Immature natural killer cell (primary cell): ENCODE results near the gene SLA2. TPM values are rescaled to one million over a fixed set of nuclear protein-coding genes. Genes with fewer than 3 reads are reported as not detected.
A peak's percentile ranks its signal among the peaks of the same experiment; 100 is the strongest.

ENCODE experiments used
- DNase-seq, 3 donors: peaks; one replicate each; pipeline ENCODE4 v3.0.0; 2022; ENCODE audit warnings: mixed read lengths in 1 of 3
- H3K27ac Mint-ChIP-seq, 6 donors: one replicate each; pipeline ENCODE4 v1.8.0; 2020; ENCODE audit warnings: mixed read lengths in 6 of 6, mild to moderate bottlenecking in 5 of 6, inconsistent platforms in 4 of 6, moderate library complexity in 3 of 6
- H3K27me3 Mint-ChIP-seq, 3 donors: one replicate each; pipeline ENCODE4 v1.8.0; 2020 to 2021; ENCODE audit warnings: low read depth in 3 of 3, mild to moderate bottlenecking in 3 of 3, mixed read lengths in 3 of 3, moderate library complexity in 3 of 3, inconsistent platforms in 1 of 3
- H3K36me3 Mint-ChIP-seq, 3 donors: one replicate each; pipeline ENCODE4 v1.8.0; 2020; ENCODE audit warnings: mixed read lengths in 3 of 3, inconsistent platforms in 2 of 3, mild to moderate bottlenecking in 2 of 3
- H3K4me1 Mint-ChIP-seq, 2 donors: one replicate each; pipeline ENCODE4 v1.8.0; 2020; ENCODE audit warnings: inconsistent platforms in 2 of 2, mild to moderate bottlenecking in 2 of 2, mixed read lengths in 2 of 2, moderate library complexity in 1 of 2
- H3K4me3 Mint-ChIP-seq, 5 donors: one replicate each; pipeline ENCODE4 v1.8.0; 2020; ENCODE audit warnings: mild to moderate bottlenecking in 5 of 5, mixed read lengths in 5 of 5, inconsistent platforms in 3 of 5, moderate library complexity in 3 of 5
- H3K9me3 Mint-ChIP-seq, 6 donors: one replicate each; pipeline ENCODE4 v1.8.0; 2020; ENCODE audit warnings: mild to moderate bottlenecking in 6 of 6, mixed read lengths in 6 of 6, inconsistent platforms in 4 of 6, moderate library complexity in 3 of 6
- polyA plus RNA-seq, 3 donors: library from polyadenylated mRNA; unstranded; fragments of 300-500 nt; fragmentation: Illumina TruSeq; gene quantifications; one replicate each; pipeline ENCODE4 v1.2.3, GENCODE V29; 2021

SLA2 gene
- polyA plus RNA-seq, 3 donors from 2014 or later, result 21.0 to 24.1 (median 24.1) TPM

DNA sequence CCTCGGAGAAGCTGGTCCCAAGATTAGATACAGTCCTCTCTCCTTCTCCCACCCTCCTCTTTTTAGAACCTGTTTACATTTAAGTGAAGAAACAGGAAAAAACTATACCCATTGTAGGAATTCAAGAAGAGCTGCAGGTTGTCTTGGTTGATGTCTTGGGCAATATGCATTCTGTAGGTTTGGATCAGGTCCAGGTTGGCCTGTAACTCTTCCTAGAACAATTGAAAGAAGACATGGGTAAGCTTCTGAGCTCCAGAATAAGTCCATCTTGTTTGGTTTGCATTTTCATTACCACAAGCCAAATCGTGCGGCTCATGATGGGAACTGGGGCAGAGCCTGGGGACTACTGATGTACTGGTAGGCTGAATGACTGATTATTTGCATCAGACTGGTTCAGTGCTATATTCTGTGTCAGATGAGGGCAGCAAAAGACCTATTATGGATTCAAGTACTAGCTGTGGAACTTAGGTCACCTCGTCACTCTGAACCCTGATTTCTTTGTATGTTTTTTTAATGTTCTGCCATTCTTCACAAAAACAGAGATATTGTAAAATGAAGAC lies 20.3 kb upstream of the SLA2 start:
- DNase-seq, result peak in 1 of 3 donors; percentile 7

DNA sequence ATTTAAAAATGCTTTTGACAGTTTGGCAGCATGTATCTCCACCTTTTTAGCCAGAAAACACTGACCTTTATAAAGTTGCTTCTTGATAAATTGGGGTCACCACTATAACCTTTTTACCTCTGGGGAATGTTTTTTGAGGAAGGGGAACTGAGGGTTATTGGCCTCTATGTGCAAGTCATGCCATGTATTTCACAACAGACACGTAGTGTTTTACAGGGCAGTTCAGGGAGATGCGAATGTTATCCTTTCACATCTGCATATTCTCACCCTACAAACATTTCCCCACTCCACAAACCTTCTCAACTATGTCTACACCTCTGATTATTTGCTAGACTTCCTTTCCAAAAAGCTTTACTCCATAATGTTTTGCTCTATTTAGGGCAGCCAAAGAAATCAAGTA lies 17.0 kb upstream of the SLA2 start:
- peaks cover 10 to 11% of the 10 kb centered on the region in 2 donors for H3K4me1 Mint-ChIP-seq
- DNase-seq, result no peak
- no peaks in the 10 kb centered on the region for H3K27me3 Mint-ChIP-seq
- no peak overlapping the region for H3K4me3 Mint-ChIP-seq
- peak overlapping the region in 3 of 6 donors; percentile 12 to 34 (median 32) for H3K27ac Mint-ChIP-seq
- H3K9me3 Mint-ChIP-seq, result no peaks in the 10 kb centered on the region
- peaks cover 14 to 34% (median 27%) of the 10 kb centered on the region in 3 donors for H3K36me3 Mint-ChIP-seq

More for the DNA sequence above, 20.3 kb upstream of the SLA2 start:
- Mint-ChIP-seq H3K4me3 (no peak overlapping the region), H3K27ac (peak overlapping the region in 1 of 6 donors; percentile 4), H3K27me3 (no peaks in the 10 kb centered on the region), H3K36me3 (peaks cover 15 to 30% (median 30%) of the 10 kb centered on the region in 3 donors), H3K4me1 (no peaks in the 10 kb centered on the region), H3K9me3 (no peaks in the 10 kb centered on the region)

DNA sequence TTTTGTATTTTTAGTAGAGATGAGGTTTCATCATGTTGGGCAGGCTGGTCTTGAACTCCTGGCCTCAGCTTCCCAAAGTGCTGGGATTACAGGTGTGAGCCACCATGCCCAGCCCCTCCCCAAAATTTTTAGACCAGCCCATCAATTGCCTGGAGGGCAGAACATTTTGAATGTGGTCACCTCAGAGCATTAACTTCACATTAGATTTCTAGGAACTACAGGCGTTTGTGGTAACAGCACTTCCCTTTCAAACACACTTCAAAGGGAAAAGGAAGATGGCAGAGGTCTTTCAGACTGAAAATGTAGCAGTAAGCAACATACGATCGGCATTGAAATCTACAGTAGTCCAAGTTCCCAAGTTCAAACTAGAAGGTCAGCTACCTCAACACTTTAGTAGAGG lies 12.3 kb upstream of the SLA2 start:
- Mint-ChIP-seq H3K27me3 (no peaks in the 10 kb centered on the region), H3K36me3 (peaks cover 13 to 35% (median 26%) of the 10 kb centered on the region in 3 donors), H3K9me3 (no peaks in the 10 kb centered on the region), H3K4me3 (peak overlapping the region; percentile 36 to 58 (median 57)), H3K27ac (peak overlapping the region; percentile 51 to 85 (median 78)), H3K4me1 (peaks cover 15 to 26% of the 10 kb centered on the region in 2 donors)
- DNase-seq, result peak in 1 of 3 donors; percentile 25

DNA sequence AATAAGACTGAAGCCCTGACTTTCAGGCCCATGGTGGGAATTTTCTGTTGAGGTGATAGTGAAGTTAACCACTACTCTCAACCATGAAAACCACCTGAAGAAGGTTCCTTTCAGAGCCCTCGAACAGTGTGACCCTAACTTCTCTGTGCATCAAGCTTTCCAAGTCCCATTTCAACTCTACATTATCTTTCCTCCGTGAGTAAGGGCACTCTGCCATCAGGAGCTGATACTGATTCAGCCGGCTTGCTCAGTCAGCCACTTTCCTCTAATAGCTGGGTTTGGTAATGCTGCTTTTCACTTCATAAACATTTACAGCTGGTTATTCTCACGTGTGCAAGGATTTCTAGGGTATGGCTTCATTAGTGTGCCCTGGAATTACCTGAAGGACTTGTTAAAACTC lies 10.7 kb upstream of the SLA2 start:
- no peak for DNase-seq
- Mint-ChIP-seq H3K9me3 (no peaks in the 10 kb centered on the region), H3K27ac (peak overlapping the region in 1 of 6 donors; percentile 86), H3K4me3 (no peak overlapping the region), H3K27me3 (no peaks in the 10 kb centered on the region), H3K36me3 (peaks cover 22 to 42% (median 28%) of the 10 kb centered on the region in 3 donors), H3K4me1 (peaks cover 15 to 26% of the 10 kb centered on the region in 2 donors)

DNA sequence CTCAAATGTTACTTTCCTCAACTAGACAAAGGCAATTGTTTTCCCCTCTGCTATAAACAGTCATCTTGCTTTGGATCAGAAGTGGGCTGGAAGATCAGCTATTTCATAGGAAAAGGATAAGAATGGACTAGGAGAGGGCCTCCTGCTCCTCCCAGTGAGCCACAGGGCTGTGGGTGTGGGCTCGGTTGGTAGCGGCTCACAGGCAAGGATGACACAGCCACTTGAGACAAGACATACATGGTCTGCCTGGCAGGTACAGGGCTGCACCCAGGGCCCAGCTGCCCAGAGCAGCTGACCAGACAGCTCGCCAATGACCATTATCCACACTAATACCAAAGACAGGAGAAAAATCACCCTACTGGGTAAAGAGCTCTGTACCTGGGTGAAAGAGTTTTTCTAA lies 9.0 kb upstream of the SLA2 start:
- peaks cover 18 to 37% (median 28%) of the 10 kb centered on the region in 3 donors for H3K36me3 Mint-ChIP-seq

DNA sequence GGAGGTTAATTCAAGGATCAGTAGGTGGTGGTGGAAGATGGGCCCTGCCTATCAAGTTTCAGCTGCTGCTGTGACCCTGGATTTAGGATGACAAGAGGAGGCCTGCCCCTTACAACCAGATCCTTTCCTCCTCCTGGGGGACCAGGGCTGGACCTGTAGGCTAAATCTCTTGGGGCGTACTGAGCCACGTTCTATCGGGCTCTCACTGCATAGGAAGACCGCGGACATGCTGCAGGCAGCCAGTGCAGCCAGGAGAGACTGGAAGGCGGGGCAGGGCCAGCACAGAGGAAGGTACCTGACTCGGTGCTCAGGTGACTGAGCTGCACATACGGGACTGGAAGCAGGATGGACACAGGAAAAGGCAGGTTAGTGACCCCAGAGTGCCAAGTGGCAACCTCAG lies 8.5 kb upstream of the SLA2 start:
- Mint-ChIP-seq H3K4me1 (peaks cover 15 to 26% of the 10 kb centered on the region in 2 donors), H3K36me3 (peaks cover 18 to 37% (median 28%) of the 10 kb centered on the region in 3 donors)

More for the DNA sequence above, 9.0 kb upstream of the SLA2 start:
- Mint-ChIP-seq H3K9me3 (no peaks in the 10 kb centered on the region), H3K27ac (no peak overlapping the region), H3K27me3 (no peaks in the 10 kb centered on the region), H3K4me1 (peaks cover 15 to 26% of the 10 kb centered on the region in 2 donors), H3K4me3 (no peak overlapping the region)
- DNase-seq, result no peak

DNA sequence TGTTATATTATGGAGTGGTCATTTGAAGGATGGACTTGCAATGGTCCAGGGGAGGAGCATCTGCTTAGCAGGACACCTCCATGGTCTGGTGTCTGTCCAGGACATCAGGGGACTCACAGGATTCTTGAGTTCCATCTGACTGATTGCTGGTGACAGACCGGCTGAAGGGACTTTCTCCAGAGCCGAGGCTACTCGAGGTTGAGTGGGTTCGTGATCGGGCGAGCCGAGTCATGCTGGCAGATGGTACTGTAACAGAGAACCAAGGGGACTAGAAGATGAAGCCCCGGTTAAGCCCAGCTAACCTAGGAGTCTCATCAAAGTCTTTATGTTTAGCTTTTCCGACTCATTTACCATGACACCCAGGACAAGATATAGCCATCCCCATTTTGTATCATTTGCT lies 7.5 kb upstream of the SLA2 start:
- Mint-ChIP-seq H3K36me3 (peaks cover 18 to 35% (median 26%) of the 10 kb centered on the region in 3 donors), H3K27ac (no peak overlapping the region), H3K4me3 (no peak overlapping the region), H3K27me3 (no peaks in the 10 kb centered on the region), H3K4me1 (peaks cover 9 to 20% of the 10 kb centered on the region in 2 donors), H3K9me3 (no peaks in the 10 kb centered on the region)
- DNase-seq, result no peak

More for the DNA sequence above, 8.5 kb upstream of the SLA2 start:
- Mint-ChIP-seq H3K9me3 (no peaks in the 10 kb centered on the region), H3K4me3 (no peak overlapping the region), H3K27me3 (no peaks in the 10 kb centered on the region), H3K27ac (no peak overlapping the region)
- DNase-seq, result no peak

DNA sequence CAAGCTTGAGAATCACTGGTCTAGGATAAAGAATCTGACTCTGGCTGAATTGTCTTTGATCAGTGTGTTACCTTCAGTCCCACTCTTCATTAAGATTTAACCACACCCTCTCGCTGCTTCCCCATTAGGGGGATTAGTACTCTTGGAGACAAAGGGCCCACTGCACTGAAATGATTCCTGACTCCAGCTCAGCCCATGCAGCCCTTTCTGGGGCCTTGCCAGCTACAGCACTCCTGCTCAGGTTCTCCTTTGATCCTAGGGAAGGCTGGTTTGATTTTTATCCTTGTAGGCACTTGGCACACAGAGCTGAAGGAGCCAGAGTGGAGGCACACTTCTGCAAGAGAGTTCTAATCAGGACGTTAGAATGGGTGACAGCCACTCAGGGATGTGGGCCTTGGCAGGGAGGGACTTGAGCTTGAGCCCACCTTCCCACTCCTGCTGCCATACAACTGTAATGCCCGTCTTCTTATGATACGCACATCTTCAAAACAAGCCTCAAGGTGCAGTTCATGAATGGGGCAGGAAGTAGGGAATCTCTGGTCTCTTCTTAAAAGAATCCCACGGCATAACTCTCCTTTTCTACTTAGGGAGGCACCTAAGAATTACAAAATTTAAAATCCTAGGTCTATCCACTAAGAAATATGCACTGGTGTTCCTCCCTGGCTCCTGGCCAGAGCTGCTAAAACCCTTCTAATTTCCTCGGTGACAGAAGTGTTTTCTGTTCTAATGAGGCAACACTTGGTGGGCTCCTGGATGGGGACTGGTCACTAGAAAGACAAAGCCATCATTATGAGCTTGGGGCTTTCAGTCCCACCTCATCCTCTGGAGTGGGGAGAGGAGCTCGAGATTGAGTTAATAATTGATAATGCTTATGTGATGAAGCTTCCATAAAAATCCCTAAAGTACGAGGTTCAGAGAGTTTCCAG lies 1.5 kb upstream of the SLA2 start:
- Mint-ChIP-seq H3K4me1 (peaks cover 47 to 49% of the 10 kb centered on the region in 2 donors), H3K9me3 (no peaks in the 10 kb centered on the region), H3K36me3 (peaks cover 5 to 11% (median 11%) of the 10 kb centered on the region in 3 donors), H3K27me3 (peaks cover 7 to 26% (median 24%) of the 10 kb centered on the region in 3 donors), H3K27ac (peak overlapping the region; percentile 86 to 100 (median 99)), H3K4me3 (peak overlapping the region in 4 of 5 donors; percentile 26 to 59 (median 54))
- DNase-seq, result no peak

DNA sequence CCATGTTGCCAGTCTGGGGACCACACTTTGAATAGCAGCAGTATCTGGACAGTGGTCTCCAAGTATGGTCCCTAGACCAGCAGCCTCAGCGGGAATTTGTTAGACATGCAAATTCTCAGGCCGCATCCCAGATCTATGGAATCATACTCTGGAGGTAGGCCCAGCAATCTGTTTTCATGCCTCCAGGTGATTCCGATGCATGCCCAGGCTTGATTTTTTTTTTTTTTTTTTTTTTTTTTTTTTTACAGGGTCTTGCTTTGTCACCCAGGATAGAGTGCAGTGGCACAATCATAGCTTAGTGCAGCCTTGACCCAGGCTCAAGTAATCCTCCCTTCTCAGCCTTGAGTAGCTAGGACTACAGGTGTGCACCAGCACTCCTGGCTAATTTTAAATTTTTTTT lies 682 bp upstream of the SLA2 start:
- Mint-ChIP-seq H3K4me1 (peaks cover 55 to 57% of the 10 kb centered on the region in 2 donors), H3K9me3 (no peaks in the 10 kb centered on the region)

DNA sequence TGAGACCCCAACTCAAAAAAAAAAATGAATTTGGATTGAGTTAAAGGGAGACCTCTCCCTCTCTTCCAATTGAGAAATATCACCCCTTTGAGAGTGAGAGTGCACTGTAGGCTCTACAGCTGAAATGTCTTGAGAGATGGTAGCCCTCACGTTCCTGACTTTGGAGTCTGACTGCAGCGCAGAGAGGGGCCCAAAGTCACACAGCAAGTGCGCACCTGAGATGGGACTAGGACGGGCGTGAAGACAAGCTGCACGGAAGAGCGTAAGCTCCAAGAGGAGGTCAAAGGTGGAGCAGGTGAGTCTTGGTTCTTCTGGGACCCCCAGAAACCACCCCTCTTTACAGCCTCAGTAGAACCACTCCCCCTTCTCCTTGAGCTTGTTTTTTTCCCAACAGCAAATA lies 643 bp downstream of the SLA2 start:
- Mint-ChIP-seq H3K9me3 (no peaks in the 10 kb centered on the region), H3K4me3 (peak overlapping the region; percentile 93 to 99 (median 97)), H3K36me3 (peaks cover 8 to 14% (median 9%) of the 10 kb centered on the region in 3 donors), H3K4me1 (peaks cover 59 to 63% of the 10 kb centered on the region in 2 donors), H3K27ac (peak overlapping the region; percentile 97 to 100 (median 99)), H3K27me3 (peaks cover 7 to 40% (median 38%) of the 10 kb centered on the region in 3 donors)
- DNase-seq, result no peak

More for the DNA sequence above, 682 bp upstream of the SLA2 start:
- H3K36me3 Mint-ChIP-seq, result peaks cover 5 to 10% (median 9%) of the 10 kb centered on the region in 3 donors
- H3K4me3 Mint-ChIP-seq, result peak overlapping the region; percentile 51 to 99 (median 94)
- peak overlapping the region; percentile 97 to 100 (median 99) for H3K27ac Mint-ChIP-seq
- H3K27me3 Mint-ChIP-seq, result peaks cover 7 to 33% (median 32%) of the 10 kb centered on the region in 3 donors
- DNase-seq, result no peak

DNA sequence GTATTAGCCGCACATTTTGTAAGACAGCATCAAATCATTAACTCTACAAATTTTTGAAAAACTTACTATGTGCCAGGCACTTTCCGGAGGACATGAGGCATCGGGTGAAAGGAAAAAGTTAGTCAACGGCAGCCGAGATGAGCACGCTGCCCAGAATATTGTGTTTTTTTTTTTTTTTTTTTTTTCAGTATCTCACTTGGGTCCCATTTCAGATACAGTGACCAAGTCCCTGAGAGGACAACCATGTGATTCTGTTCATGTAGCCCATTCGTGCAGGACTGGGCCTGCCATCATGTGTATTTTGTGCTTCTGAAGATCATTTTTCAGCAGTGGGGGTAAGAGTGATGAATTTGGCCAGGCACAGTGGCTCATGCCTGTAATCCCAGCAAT lies 1.3 kb downstream of the SLA2 start:
- Mint-ChIP-seq H3K36me3 (peaks cover 8 to 14% (median 9%) of the 10 kb centered on the region in 3 donors), H3K9me3 (no peaks in the 10 kb centered on the region), H3K27ac (peak overlapping the region; percentile 97 to 100 (median 99)), H3K4me1 (peaks cover 59 to 63% of the 10 kb centered on the region in 2 donors), H3K27me3 (peaks cover 7 to 40% (median 38%) of the 10 kb centered on the region in 3 donors), H3K4me3 (peak overlapping the region; percentile 93 to 99 (median 97))
- no peak for DNase-seq

DNA sequence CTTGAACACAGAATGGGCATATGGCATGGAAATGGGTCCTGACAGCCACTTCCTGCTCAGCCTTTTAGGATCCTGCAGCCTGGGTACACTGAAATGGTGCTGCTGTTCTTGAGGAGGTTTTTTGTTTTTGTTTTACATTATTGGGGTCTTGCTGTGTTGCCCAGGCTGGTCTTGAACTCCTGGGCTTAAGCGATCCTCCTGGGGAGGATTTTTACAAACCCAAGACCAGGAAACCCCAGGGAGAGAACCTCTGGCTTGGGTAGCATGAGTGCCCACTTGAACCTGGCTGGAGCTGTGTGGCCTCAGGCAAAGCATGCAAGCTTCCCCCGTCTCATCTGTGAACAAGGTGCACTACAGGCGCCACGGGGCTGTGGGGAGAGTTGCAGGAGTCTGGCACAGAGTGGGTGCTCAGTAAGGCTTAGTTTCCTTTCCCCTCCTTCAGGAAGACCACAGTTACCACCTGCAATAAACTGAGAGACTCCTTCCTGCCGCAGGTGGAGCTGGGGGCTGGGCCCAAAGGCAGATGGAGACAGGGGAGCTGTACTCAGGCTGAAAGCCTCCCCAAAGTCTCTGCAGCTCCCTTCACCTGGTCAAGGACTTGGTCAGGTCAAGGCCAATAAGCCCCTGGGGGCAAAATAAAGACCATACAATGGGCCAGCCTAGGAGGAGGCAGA lies 1.8 kb downstream of the SLA2 start:
- H3K4me1 Mint-ChIP-seq, result peaks cover 59 to 63% of the 10 kb centered on the region in 2 donors
- peaks cover 7 to 40% (median 38%) of the 10 kb centered on the region in 3 donors for H3K27me3 Mint-ChIP-seq
- H3K27ac Mint-ChIP-seq, result peak overlapping the region; percentile 97 to 100 (median 99)
- peak overlapping the region; percentile 93 to 99 (median 97) for H3K4me3 Mint-ChIP-seq
- peaks cover 8 to 14% (median 9%) of the 10 kb centered on the region in 3 donors for H3K36me3 Mint-ChIP-seq
- H3K9me3 Mint-ChIP-seq, result no peaks in the 10 kb centered on the region
- DNase-seq, result peak; percentile 79 to 81 (median 81)

DNA sequence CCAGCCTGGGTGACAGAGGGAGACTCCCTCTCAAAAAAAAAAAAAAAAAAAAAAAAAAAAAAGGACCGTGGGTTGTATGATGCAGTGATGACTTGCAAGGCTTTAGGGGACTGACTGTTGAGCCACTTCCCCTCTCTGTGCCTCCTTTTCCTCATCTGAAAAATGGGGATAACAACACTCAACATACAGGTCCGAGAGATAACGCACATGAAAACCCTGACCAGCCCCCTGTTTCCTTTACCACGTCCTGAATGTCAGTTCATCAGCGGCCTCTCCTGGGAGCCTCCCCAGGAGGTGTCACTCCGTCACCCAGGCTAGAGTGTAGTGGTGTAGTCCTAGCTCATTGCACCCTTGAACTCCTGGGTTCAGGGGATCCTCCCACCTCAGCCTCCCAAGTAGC lies 3.9 kb downstream of the SLA2 start:
- Mint-ChIP-seq H3K36me3 (peaks cover 9 to 18% (median 16%) of the 10 kb centered on the region in 3 donors), H3K9me3 (no peaks in the 10 kb centered on the region), H3K4me1 (peaks cover 58 to 61% of the 10 kb centered on the region in 2 donors), H3K4me3 (peak overlapping the region; percentile 93 to 99 (median 97)), H3K27me3 (peaks cover 7 to 39% (median 38%) of the 10 kb centered on the region in 3 donors), H3K27ac (peak overlapping the region; percentile 95 to 100 (median 98))
- DNase-seq, result peak; percentile 49 to 65 (median 55)
